KOPT-K1 (cell line): ENCODE measurements around the gene AIF1L.
"Not testable (repeated sequence)": the region's sequence is repeated elsewhere in the genome, so short reads cannot be mapped to it uniquely, and the experiment has no call there.

ENCODE experiments used
- H3K27ac ChIP-seq: fragments of 200-600 bp; sonication (generic); 2 replicates; pipeline ENCODE4 v1.5.1; 2016; ENCODE audit warnings: antibody characterized with exemption, mild to moderate bottlenecking, low read depth, low read length; ENCODE audit not compliant: poor library complexity, severe bottlenecking
- H3K36me3 ChIP-seq: fragments of 200-600 bp; sonication (generic); 2 replicates; pipeline ENCODE4 v1.5.1; 2017; ENCODE audit warnings: antibody characterized with exemption, mild to moderate bottlenecking, low read length, moderate library complexity; ENCODE audit not compliant: insufficient read depth
- H3K9me3 ChIP-seq: fragments of 200-600 bp; sonication (generic); 2 replicates; pipeline ENCODE4 v1.5.1; 2017; ENCODE audit warnings: antibody characterized with exemption, low read length, mild to moderate bottlenecking; ENCODE audit not compliant: insufficient read depth, poor library complexity, severe bottlenecking

AIF1L gene

DNA sequence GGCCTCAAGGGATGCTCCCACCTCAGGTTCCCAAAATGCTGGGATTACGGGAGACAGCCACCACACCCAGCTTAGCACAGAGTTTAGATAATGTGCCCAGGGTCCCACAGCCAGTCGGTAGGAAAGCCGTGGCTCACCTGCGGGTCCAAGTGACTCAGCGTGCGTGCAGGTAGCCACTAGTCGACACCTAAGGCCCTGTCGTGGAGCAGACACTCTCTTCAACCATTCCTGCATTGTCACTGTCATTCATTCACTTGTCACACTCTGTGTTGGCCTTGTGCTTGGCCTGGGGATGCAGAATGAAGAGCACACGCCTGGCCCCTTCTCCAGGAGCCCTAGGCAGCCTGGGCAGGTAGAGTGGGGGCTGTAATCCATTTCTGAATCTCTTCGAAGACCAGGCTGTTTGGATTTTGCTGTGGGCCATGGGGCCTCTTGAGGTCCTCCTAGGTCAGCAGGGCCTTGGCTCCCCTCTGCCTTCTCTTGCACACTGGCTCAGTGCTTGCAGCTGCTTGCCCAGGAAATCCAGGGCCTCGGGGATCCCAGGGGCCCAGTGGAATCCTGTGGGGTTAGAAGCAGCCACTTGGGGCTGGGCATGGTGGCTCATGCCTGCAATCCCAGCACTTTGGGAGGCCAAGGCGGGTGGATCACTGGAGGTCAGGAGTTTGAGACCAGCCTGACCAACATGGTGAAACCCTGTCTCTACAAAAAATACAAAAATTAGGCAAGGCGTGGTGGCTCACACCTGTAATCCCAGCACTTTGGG, 6.1 kb upstream of the AIF1L start:
- Histone ChIP-seq H3K27ac (no peak overlapping the region), H3K9me3 (no peaks in the 10 kb centered on the region), H3K36me3 (no peaks in the 10 kb centered on the region)

DNA sequence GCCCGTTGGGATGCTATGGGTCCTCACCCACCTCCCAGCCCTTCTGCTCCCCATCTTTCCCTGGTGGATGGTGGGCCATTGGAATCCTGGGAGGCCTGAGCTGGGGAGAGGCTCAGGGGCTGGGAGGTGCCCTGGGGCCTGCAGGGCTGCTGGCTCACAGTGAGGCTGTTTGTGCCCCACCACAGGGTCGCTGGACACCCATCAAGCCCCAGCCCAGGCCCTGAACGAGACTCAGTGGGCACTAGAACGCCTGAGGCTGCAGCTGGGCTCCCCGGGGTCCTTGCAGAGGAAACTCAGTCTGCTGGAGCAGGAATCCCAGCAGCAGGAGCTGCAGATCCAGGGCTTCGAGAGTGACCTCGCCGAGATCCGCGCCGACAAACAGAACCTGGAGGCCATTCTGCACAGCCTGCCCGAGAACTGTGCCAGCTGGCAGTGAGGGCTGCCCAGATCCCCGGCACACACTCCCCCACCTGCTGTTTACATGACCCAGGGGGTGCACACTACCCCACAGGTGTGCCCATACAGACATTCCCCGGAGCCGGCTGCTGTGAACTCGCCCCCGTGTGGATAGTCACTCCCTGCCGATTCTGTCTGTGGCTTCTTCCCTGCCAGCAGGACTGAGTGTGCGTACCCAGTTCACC, 4.9 kb upstream of the AIF1L start:
- Histone ChIP-seq H3K36me3 (no peaks in the 10 kb centered on the region), H3K27ac (no peak overlapping the region), H3K9me3 (no peaks in the 10 kb centered on the region)

DNA sequence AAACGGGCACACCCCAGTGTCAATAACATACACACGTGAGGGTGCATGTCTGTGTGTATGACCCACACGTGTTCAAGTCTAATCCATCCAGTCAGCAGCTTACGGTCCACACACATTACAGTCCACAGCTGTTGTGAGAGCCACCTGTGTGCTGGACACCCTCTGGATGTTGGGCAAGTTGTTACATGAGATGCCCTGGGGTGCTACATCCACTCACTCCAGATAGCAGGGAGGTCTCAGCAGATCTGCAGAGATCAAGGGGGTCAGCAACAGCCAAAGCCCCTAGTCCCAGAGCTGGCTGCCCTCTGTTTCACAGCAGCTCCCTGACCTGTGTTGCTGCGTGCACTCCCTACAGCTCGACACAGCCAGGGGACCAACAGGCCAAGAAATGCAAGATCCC, 4.3 kb upstream of the AIF1L start:
- no peak overlapping the region for H3K27ac ChIP-seq
- no peaks in the 10 kb centered on the region for H3K36me3 ChIP-seq
- no peaks in the 10 kb centered on the region for H3K9me3 ChIP-seq

DNA sequence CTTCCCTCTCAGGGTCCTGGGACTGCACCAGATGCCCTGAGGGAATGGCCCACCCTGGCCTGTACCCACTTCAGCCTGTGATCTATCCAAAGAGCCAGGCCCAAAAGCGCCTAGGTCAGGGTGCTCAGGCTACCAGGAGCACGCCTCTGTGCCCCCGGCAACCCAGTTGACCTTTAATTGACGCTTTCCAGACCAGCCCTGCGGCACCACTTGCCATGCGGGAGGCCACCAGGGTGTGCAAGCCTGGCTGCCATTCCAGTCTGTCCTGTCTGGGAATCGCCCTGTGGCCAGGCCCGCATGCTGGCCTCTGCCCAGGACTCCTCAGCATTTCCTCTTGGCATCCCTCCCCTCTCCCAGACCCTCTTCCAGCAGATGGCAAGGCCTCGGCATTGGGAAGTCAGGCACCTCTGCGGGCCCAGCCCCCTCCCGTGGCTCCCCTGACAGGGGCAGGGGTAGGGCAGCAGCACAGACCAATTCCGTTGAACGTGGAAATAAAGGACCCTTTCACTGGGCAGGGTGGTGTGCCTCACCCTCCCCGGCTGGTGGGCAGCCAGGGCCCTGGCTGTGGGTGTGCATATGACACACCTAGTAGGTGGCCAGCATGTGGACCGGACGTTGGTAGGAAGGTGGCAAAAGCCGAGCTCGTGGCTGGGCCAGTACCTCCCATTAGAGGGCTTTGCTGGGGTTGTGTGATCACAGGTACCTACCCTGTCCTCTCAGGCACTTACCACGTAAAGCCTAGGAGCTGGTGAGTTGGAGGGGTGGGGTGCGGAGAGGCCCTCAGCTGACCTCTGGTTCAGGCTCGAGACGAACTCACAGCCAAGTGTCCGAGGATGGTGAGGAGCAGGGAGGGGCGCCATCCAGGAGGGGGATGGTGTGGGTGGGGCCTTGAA, 3.5 kb upstream of the AIF1L start:
- H3K36me3 ChIP-seq, result no peaks in the 10 kb centered on the region
- H3K9me3 ChIP-seq, result no peaks in the 10 kb centered on the region
- H3K27ac ChIP-seq, result no peak overlapping the region

DNA sequence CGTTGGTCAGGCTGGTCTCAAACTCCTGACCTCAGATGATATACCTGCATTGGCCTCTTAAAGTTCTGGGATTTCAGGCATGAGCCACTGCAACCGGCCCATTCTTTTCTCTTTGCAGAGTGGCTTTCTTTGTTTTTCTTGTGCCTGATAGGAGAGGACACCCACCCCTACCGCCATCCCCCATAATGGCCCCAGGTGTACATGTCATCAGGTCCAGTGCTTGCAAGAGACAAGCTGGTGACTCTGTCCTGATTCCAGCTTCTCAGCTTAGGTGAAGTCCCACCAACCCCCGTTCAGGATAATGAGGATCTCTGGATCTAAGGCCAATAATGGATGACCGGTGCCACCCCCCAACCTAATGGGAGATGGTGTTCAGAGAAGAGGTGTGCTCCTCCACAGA, 2.3 kb upstream of the AIF1L start:
- no peaks in the 10 kb centered on the region for H3K36me3 ChIP-seq
- no peaks in the 10 kb centered on the region for H3K9me3 ChIP-seq

DNA sequence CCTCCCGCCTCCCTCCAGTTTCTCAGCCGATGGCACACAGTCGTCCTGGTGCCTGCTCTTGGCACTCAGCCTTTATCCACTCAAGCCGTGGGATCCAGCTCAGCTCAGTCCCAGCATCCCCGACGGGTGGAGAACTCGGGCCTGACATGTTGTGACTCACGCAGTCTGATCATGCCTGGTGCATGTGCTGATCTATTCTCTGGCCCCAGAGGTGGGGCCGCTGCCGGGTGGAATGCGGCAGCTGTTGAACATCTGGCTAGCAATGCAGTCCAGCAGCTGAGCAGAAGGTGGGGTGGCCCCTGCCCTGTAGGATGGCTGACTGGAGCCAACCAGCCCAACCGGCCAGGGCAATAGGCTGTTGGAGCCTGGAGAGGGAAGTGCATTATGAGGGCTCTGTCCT, 1.7 kb upstream of the AIF1L start:
- no peaks in the 10 kb centered on the region for H3K9me3 ChIP-seq
- no peaks in the 10 kb centered on the region for H3K36me3 ChIP-seq
- no peak overlapping the region for H3K27ac ChIP-seq

More for the DNA sequence above, 2.3 kb upstream of the AIF1L start:
- no peak overlapping the region for H3K27ac ChIP-seq

DNA sequence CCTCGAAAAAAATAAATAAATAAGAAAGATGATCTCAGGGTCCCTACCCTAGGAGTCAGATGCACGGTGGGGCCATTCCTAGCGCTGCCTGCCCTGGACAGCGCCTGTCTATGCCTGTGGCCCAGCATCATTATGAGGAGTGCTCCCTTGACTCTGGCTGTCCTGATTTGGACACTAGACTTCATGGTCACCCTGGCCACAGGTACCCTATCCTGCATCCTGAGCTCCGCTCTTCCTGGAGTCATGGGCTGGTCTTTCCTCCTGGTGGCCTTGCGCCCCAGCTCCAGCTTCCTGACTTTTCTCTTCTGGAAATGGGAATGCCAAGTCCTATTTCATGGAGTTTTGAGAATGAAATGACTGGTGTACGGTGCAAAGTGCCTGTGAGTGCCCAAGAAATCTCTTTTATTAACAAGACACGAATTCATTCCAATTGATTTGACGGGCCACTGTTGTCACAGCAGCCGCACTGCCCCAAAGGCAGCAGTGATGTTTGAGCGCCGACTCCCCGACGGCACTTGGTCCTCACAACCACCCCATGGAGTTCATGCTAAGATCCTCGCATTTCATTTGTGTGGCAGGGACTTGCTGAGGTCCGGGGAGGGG, 564 bp upstream of the AIF1L start:
- no peak overlapping the region for H3K27ac ChIP-seq
- H3K36me3 ChIP-seq, result no peaks in the 10 kb centered on the region
- H3K9me3 ChIP-seq, result no peaks in the 10 kb centered on the region

DNA sequence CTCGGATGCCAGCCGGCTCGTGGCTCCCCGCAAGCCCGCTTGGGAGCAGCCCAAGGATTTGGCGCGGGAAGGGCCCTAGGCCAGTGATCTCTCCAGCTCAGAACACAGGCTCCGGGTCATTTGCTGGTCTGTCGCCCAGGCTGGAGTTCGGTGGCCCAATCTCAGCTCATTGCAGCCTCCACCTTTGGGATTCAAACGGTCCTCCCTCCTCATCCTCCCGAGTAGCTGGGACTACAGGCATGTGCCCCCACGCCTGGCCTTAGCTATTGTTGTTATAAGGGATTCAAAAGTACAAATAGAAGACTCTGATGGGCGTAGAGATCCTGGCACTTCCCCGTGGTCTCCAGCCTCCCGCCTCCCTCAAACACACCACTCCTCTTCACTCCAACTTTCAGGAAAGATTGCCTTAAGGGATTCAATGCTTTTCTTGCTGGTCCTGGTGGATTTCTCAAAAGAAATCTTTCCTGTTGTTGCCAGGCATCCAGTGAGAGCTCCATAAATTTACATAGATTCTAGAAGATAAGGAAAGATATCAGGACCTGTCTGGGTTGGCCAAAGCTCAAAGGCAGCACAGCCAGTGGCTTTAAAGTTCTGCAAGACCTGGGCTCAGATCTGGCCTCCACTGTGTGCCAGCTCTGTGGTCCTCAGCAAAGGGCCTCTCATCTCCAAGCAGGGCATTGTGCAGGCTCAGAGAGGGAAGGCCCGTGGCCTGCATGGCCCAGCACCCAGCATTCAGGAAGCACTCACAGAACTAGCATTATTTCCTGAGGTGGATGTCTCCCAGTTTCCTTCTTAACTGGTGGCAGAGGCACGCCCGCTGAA, 1.0 kb downstream of the AIF1L start:
- H3K27ac ChIP-seq, result no peak overlapping the region
- H3K36me3 ChIP-seq, result no peaks in the 10 kb centered on the region
- H3K9me3 ChIP-seq, result no peaks in the 10 kb centered on the region

DNA sequence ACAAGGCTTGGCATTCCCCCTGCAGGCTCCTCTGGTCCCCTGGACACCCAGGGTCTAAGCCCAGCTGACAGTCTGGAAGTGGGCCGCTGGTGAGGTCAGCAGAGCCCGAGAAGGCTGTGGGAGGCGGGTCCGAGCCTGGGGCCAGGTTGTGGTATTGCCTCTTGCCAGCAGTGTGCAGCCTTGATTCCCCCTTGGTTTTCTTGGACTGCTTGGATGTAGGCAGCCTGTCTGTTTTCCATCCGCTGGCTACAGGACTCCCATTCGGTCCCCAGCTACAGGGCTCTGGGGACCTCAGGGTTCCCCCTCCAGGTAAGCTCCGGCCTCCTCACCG, 1.6 kb downstream of the AIF1L start:
- H3K9me3 ChIP-seq, result no peaks in the 10 kb centered on the region
- no peak overlapping the region for H3K27ac ChIP-seq
- no peaks in the 10 kb centered on the region for H3K36me3 ChIP-seq

DNA sequence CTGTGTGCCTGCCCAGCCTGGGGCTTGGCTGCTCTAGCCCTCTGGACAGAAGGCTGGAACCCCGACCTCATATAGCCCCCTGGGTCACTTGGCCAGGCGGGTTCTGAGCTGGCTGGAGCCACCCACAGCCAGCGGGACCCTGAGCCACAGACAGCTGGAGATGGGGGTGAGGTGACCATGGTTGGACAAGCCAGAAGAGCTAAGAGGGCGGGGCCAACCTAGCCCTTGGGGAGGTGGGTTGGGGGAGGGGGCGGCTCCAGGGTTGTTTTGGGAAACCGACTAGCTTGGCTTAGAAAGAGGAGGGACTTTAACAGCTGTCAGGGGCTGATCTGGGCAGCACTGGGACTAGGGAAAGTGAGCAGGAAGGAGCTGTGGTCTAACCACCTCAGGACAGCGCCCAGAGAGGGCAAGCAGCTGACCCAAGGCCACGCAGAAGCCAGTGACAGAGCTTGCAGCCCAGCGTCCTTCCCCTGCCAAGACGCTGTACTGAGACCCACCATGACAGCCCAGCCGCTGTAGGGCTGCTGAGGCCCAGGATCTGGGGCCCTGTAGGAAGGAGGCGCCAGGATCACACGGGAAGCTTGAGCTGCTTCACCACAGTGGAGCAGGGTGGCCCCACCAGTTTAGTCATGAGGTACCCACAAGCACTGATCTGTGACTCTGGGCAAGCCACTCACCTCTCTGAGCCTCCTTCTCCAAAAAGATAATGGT, 2.2 kb downstream of the AIF1L start:
- no peak overlapping the region for H3K27ac ChIP-seq
- no peaks in the 10 kb centered on the region for H3K9me3 ChIP-seq
- no peaks in the 10 kb centered on the region for H3K36me3 ChIP-seq

DNA sequence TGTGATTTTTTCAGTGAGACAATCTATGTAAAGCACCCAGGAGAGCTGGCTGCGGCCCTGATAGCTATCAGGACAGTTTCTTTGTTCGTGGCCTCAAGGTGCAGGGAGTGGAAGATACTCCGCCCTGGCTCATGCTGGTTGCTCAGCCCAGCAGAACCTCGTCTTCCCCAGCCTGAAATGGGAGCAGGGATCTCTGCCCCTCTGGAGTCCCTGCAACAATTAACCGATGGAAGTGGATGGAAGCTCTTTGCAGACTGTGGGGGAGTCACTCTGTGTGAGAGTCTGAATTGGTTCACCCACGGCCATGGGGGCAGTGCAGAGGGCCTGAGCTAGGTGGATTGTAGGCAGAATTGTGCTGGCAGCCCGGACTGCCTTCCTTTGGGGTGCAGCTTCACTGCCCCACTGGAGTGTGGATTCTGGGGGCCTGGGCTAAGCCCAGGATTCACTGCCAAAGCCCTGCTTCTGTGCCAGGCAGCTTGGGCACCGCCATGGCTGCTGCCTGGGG, 2.8 kb downstream of the AIF1L start:
- no peaks in the 10 kb centered on the region for H3K36me3 ChIP-seq
- H3K27ac ChIP-seq, result no peak overlapping the region
- no peaks in the 10 kb centered on the region for H3K9me3 ChIP-seq

DNA sequence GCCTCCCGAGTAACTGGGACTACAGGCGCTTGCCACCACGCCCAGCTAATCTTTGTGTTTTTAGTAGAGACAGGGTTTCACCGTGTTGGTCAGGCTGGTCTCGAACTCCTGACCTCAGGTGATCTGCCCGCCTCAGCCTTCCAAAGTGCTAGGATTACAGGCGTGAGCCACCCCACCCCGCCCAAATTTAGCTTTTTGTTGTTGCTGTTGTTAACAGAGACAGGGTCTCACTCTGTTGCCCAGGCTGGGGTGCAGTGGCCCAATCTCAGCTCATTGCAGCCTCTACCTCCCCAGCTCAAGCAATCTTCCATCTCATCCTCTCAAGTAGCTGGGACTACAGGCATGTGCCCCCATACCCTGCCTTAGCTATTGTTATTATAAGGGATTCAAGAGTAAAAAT, 3.5 kb downstream of the AIF1L start:
- not testable (repeated sequence) for H3K36me3 ChIP-seq, H3K27ac ChIP-seq, H3K9me3 ChIP-seq

DNA sequence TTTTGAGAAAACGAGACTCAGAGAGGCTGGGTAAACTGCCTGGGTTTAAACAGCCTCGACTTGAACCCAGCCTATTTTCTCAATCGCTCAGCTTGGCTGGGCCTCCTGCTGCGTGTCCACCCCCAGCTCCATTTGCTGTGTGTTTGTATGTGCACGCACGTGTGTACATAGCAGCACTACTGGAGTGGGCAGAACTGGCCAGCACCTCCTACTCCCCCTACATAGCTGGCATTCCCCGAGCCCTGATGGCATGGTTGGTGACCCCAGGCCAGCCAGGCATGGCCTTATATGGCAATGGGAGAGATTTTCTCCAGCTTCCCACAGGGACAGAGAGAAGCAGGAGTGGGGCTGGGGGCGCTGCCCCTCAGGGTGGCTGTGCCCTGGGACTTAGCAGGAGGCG, 4.1 kb downstream of the AIF1L start:
- H3K36me3 ChIP-seq, result no peaks in the 10 kb centered on the region
- H3K27ac ChIP-seq, result no peak overlapping the region
- H3K9me3 ChIP-seq, result no peaks in the 10 kb centered on the region
